ENCODE results near the gene RNF168. TPM values are rescaled to one million over a fixed set of nuclear protein-coding genes. Genes with fewer than 3 reads are reported as not detected.
"Not testable (repeated sequence)": the region's sequence is repeated elsewhere in the genome, so short reads cannot be mapped to it uniquely, and the experiment has no call there.

Gene RNF168, protein sequence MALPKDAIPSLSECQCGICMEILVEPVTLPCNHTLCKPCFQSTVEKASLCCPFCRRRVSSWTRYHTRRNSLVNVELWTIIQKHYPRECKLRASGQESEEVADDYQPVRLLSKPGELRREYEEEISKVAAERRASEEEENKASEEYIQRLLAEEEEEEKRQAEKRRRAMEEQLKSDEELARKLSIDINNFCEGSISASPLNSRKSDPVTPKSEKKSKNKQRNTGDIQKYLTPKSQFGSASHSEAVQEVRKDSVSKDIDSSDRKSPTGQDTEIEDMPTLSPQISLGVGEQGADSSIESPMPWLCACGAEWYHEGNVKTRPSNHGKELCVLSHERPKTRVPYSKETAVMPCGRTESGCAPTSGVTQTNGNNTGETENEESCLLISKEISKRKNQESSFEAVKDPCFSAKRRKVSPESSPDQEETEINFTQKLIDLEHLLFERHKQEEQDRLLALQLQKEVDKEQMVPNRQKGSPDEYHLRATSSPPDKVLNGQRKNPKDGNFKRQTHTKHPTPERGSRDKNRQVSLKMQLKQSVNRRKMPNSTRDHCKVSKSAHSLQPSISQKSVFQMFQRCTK
- 18.5 and 18.9 TPM in 2 replicates for total RNA-seq (2022)
- Bru-seq, nascent RNA, result percentile 77 among the genes with signal in this experiment
- BruChase-seq, experiment 1, labeled RNA remaining after a 2-hour chase, result percentile 83 among the genes with signal in this experiment
- percentile 76 among the genes with signal in this experiment for BruChase-seq, experiment 2, labeled RNA remaining after a 6-hour chase
- long read RNA-seq, full-length matches to known transcripts, result 2 of 9 reads
- long read RNA-seq, partial matches to known transcripts, result 2 of 9 reads
- long read RNA-seq, other reads (novel, unspliced or antisense), result 5 of 9 reads

DNA sequence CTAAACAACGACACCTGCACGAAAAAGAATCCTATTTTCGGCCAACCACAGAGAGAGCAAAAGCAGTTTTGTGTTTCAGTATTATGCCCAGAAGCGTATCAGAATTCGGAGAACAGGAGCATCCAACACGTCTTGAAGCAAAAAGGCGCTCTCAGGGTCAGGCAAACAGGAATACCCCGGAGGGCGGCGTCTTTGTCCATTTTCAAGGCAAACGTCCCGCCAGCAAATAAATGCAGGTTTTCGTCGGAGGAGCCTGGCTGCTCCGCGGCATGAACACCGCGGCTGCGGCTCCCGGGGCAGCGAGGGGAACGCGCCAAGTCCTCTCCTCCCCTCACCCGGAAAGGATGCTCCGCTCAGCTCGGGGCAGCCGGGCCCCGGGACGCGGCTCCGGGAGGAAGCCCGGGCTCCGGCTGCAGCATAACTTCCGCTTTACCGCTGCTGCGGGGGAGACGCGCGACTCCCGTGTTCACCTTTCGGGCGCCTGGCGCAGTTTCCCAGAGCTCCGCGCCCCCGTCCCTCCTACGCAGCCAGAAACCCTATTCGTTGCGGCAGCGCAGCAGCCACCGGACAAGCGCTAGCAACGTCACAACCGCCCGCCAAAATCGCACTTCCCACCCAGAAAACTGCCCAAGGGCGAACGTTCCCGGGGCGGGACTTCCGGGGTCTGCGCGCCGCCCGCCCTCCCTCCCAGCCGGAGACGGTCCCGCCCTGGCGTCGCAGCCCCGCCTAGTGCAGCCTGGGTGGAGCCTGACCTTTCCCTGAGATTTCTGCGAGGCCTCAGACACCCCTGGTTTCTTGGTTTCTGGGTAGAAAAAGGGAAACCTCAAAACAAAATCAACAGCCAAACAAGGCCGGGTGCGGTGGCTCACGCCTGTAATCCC lies at the start of gene RNF168:
Gene RNF168 (minus strand): TSS at position 573 of the 881 bp plus-strand sequence. CDS start 595 bp downstream, outside the sequence.
- Histone ChIP-seq H3K27me3 (replicated peaks; ENCODE audit: control insufficient read depth, insufficient read depth, low read length) (no peaks in the 10 kb centered on the region), H3K4me3 (ENCODE audit: low read depth, low read length) (peak within 1 kb of the TSS; percentile 92), H3K4me1 (peaks cover 8% of the 10 kb centered on the region; the same call in 1 of the 2 replicates), H3K9me3 (peaks cover 9% of the 10 kb centered on the region; the same call in 1 of the 2 replicates), H3K36me3 (ENCODE audit: control insufficient read depth, insufficient read depth, low read length) (no peaks in the 10 kb centered on the region)
- BruUV-seq (replicated peaks), result TSS peak; percentile 40
- POLR2A ChIA-PET, result interaction anchor here (0.6 to 1.0 kb wide), 2 partner anchors 15 to 116 kb away, joined by 3 to 5 read pairs; no protein-coding TSS in a partner anchor
- Mint-ChIP-seq H3K27ac (ENCODE audit: unreplicated experiment) (peak within 1 kb of the TSS; percentile 83), H3K4me3 (ENCODE audit: unreplicated experiment) (peak within 1 kb of the TSS; percentile 90), H3K4me1 (ENCODE audit: low read depth, unreplicated experiment) (peaks cover 6% of the 10 kb centered on the region), H3K27me3 (ENCODE audit: insufficient read depth, unreplicated experiment) (no peaks in the 10 kb centered on the region), H3K9me3 (ENCODE audit: unreplicated experiment) (peaks cover 19% of the 10 kb centered on the region), H3K36me3 (ENCODE audit: insufficient read depth, unreplicated experiment) (peaks cover 40% of the 10 kb centered on the region)
- CTCF ChIA-PET, result no interaction called here
- DNase-seq, result peak; percentile 94 to 95
- intact Hi-C loops (cut with micrococcal nuclease; ENCODE audit: unreplicated experiment), result loop anchor here (1.0 kb wide), 2 partner anchors 65 to 216 kb away; partner anchors contain the start of genes FBXO45, PCYT1A and WDR53
- no peak for TF ChIP-seq CTCF (IDR thresholded peaks at IDR 0.05; ENCODE audit: insufficient read depth in 1 of 2, low read depth in 1 of 2, low read length in 1 of 2, severe bottlenecking in 1 of 2, unreplicated experiment in 1 of 2)

GRCh38 chr3:196552253-196552652 lies 48.7 kb upstream of the RNF168 start:
- H3K9me3 ChIP-seq, result peaks cover 12% of the 10 kb centered on the region; the same call in 1 of the 2 replicates
- H3K27ac Mint-ChIP-seq (ENCODE audit: unreplicated experiment), result no peak overlapping the region
- CTCF ChIA-PET, result no interaction called here
- no peaks in the 10 kb centered on the region for H3K27me3 Mint-ChIP-seq (ENCODE audit: insufficient read depth, unreplicated experiment)
- POLR2A ChIA-PET, result no interaction called here
- H3K4me1 Mint-ChIP-seq (ENCODE audit: low read depth, unreplicated experiment), result no peaks in the 10 kb centered on the region
- no peak overlapping the region for H3K4me3 ChIP-seq (ENCODE audit: low read depth, low read length)
- DNase-seq, result no peak
- no peaks in the 10 kb centered on the region for H3K36me3 ChIP-seq (ENCODE audit: control insufficient read depth, insufficient read depth, low read length)
- no peaks in the 10 kb centered on the region for H3K4me1 ChIP-seq
- TF ChIP-seq CTCF (IDR thresholded peaks at IDR 0.05; ENCODE audit: insufficient read depth in 1 of 2, low read depth in 1 of 2, low read length in 1 of 2, severe bottlenecking in 1 of 2, unreplicated experiment in 1 of 2), result no peak
- H3K36me3 Mint-ChIP-seq (ENCODE audit: insufficient read depth, unreplicated experiment), result no peaks in the 10 kb centered on the region
- no peak overlapping the region for H3K4me3 Mint-ChIP-seq (ENCODE audit: unreplicated experiment)
- intact Hi-C loops (cut with micrococcal nuclease; ENCODE audit: unreplicated experiment), result no loop called here
- BruUV-seq (replicated peaks), result no TSS peak
- H3K9me3 Mint-ChIP-seq (ENCODE audit: unreplicated experiment), result peaks cover 11% of the 10 kb centered on the region
- no peaks in the 10 kb centered on the region for H3K27me3 ChIP-seq (replicated peaks; ENCODE audit: control insufficient read depth, insufficient read depth, low read length)

GRCh38 chr3:196550172-196550571 lies 46.6 kb upstream of the RNF168 start:
- DNase-seq; H3K4me3 Mint-ChIP-seq (ENCODE audit: unreplicated experiment); intact Hi-C loops (cut with micrococcal nuclease; ENCODE audit: unreplicated experiment); H3K36me3 Mint-ChIP-seq (ENCODE audit: insufficient read depth, unreplicated experiment); H3K36me3 ChIP-seq (ENCODE audit: control insufficient read depth, insufficient read depth, low read length); CTCF ChIA-PET; BruUV-seq (replicated peaks); H3K4me1 ChIP-seq; H3K27me3 ChIP-seq (replicated peaks; ENCODE audit: control insufficient read depth, insufficient read depth, low read length); POLR2A ChIA-PET; H3K4me3 ChIP-seq (ENCODE audit: low read depth, low read length); H3K27me3 Mint-ChIP-seq (ENCODE audit: insufficient read depth, unreplicated experiment); H3K27ac Mint-ChIP-seq (ENCODE audit: unreplicated experiment); H3K4me1 Mint-ChIP-seq (ENCODE audit: low read depth, unreplicated experiment): not testable (repeated sequence)
- H3K9me3 Mint-ChIP-seq (ENCODE audit: unreplicated experiment), result peaks cover 11% of the 10 kb centered on the region
- H3K9me3 ChIP-seq, result peaks cover 12% of the 10 kb centered on the region; the same call in 1 of the 2 replicates

GRCh38 chr3:196549312-196549711 lies 45.7 kb upstream of the RNF168 start:
- H3K36me3 Mint-ChIP-seq (ENCODE audit: insufficient read depth, unreplicated experiment); CTCF ChIA-PET; DNase-seq; H3K4me1 Mint-ChIP-seq (ENCODE audit: low read depth, unreplicated experiment); H3K4me3 Mint-ChIP-seq (ENCODE audit: unreplicated experiment); H3K4me3 ChIP-seq (ENCODE audit: low read depth, low read length); H3K4me1 ChIP-seq; H3K27ac Mint-ChIP-seq (ENCODE audit: unreplicated experiment); H3K27me3 ChIP-seq (replicated peaks; ENCODE audit: control insufficient read depth, insufficient read depth, low read length); intact Hi-C loops (cut with micrococcal nuclease; ENCODE audit: unreplicated experiment); BruUV-seq (replicated peaks); H3K36me3 ChIP-seq (ENCODE audit: control insufficient read depth, insufficient read depth, low read length); H3K27me3 Mint-ChIP-seq (ENCODE audit: insufficient read depth, unreplicated experiment): not testable (repeated sequence)
- peaks cover 11% of the 10 kb centered on the region for H3K9me3 Mint-ChIP-seq (ENCODE audit: unreplicated experiment)
- H3K9me3 ChIP-seq, result peaks cover 12% of the 10 kb centered on the region; the same call in 1 of the 2 replicates
- POLR2A ChIA-PET, result interaction anchor here (0.6 kb wide), 1 partner anchor 65 kb away, joined by 5 read pairs; no protein-coding TSS in a partner anchor
